ENCODE data around the gene ACAP1.
"Not testable (repeated sequence)": the region's sequence is repeated elsewhere in the genome, so short reads cannot be mapped to it uniquely, and the experiment has no call there.

ACAP1 gene

DNA sequence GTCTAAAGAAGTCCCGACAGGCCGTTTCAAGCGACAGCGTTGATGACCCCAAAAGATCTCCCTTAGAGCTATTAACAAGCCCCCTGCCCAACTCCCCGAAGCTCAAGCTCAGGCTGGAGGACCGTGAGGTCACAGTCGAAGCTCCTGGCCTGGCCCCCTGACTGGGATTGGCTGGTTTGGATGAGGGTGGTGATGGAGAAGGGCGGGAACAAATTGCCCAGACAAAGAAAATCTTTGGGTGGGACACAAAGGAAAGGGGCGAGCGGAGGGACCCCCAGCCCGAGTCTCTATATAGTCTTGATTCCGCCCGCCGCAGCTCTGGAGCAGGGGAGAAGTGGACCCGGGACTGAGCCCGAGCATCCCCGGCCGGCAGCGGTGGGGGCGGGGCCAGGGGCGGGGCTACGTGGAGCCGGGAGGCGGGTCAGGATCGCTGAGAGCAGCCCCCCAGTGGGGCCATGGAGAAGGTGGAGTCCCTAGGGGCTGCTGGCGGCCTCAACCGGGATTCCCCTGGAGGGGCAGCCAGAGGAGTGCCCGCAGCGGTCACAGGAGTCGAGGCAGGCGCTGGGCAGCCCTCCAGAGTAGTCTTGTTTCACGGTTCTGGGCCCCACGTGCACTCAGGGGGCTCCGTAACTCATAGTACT is 6.2 kb upstream of the ACAP1 start:
- peak; percentile 72 for DNase-seq (ENCODE audit: low read depth)

DNA sequence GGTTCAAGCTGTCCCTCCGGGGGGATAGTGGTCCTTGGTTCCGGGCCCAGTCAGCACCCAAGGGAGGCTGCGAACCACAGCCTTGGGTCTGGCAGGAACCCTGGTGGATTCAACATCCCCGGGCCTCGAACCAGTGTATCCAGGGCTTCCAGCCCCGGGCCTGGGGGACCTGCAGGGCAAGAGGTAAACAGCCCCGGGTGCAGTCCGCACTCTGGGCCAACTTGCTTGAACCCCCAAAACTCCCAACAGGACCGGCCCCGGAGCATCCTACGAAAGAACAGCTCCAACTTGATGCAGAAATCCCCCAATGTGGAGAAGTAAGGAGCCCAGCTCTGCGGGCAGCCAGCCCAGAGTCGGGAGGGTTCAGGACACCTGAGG is 5.7 kb upstream of the ACAP1 start:
- no peak for DNase-seq (ENCODE audit: low read depth)

DNA sequence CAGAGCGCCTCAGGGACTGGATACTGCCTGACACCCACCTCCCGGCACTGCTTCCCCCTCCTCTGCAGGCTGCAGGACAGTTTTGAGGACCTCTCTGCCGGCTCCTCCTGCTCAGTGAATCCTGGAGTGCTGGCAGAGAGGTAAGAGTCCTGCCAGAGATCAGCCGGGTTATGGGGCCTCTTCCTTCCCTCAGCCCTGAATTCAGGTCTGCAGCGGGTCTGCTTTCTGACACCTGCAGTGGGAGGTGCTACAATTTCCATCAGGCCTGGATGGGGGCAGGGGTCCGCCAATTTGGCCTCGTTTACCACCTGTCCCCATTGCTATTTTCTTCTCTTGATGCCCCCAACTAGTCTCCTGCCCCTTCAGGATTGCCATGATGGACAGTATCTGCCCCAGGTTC is 4.2 kb upstream of the ACAP1 start:
- no peak for DNase-seq (ENCODE audit: low read depth)

DNA sequence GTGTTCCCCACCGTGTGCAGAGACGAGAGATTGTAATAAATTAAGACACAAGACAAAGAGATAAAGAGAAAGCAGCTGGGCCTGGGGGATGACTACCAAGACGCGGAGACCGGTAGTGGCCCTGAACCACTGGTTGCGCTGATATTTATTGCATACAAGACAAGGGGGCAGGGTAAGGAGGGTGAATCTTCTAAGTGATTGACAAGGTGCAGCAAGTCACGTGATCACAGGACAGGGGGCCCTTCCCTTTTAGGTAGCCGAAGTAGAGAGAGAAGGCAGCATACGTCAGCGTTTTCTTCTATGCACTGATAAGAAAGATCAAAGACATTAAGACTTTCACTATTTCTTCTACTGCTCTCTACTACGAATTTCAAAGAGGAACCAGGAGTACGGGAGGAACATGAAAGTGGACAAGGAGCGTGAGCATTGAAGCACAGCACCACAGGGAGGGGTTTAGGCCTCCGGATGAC is 3.7 kb upstream of the ACAP1 start:
- not testable (repeated sequence) for DNase-seq (ENCODE audit: low read depth)

DNA sequence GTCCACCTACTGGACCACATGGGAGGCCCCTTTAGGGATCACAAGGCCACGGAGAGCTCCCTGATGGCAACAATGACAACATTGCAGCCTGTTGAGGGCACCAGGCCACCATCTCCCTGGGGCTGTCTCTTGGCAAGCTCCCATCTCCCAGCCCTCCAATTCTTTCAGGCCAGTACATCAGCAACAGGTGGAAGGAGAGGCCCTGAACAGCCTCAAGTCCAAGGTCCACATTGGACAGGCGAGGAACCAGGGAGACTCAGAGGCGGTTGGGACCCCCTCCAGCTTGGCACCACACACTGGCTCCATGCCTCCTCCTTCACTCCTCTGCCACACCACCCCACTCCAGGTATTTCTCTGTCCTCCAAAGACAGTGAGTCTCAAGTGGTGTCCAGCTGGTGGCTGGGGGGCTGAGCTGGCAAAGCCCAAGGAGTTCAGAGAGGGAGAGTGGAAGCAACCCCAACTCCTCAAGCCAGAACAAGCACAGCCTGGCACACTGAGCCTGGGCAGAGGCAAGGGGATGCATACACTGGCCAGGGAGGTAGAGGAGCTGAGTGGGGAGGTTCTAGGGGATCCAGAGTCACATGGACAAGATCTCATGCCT is 1.3 kb upstream of the ACAP1 start:
- no peak for DNase-seq (ENCODE audit: low read depth)

DNA sequence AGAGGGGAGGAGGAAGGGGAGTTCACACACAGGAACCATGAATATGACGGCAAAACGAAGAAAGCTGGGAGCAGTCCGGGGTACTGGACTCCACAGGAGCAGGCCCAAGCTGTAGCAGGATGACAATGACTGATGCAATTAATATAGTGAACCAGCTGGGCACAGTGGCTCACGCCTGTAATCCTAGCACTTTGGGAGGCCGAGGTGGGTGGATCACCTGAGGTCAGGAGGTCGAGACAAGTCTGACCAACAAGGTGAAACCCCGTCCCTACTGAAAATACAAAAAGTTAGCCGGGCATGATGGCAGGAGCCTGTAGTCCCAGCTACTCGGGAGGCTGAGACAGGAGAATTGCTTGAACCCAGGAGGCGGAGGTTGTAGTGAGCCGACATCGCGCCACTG is 564 bp upstream of the ACAP1 start:
- not testable (repeated sequence) for DNase-seq (ENCODE audit: low read depth)

DNA sequence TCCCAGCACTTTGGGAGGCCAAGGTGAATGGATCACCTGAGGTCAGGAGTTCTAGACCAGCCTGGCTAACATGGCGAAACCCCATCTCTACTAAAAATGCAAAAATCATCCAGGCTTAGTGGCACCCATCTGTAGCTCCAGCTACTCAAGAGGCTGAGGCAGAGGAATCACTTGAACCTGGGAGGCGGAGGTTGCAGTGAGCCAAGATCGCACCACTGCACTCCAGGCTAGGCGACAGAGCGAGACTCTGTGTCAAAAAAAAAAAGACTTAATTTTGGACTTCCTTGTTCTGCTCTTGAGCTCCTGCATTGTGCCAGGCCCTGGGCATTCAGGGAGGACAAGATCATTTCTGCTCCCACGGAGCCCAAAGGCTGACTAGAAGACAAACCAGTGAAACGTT is 1.3 kb downstream of the ACAP1 start:
- DNase-seq (ENCODE audit: low read depth), result not testable (repeated sequence)

DNA sequence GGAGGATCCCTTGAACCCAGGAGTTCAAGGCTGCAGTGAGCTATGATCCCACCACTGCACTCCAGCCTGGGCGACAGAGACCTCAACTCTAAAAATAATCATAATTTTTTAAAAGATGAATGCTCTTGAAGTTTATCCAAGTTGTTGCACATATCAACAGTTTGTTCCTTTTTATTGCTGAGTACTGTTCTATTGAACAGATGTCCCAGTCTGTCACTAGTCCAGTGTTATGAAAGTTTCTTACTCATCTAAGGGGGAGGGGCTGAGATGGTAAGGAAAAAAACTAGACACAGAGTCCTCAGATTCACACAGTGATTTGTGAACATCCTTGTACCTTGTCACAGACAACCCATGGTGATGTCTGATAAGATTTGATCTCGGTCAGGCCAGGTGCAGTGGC is 3.9 kb downstream of the ACAP1 start:
- no peak for DNase-seq (ENCODE audit: low read depth)

DNA sequence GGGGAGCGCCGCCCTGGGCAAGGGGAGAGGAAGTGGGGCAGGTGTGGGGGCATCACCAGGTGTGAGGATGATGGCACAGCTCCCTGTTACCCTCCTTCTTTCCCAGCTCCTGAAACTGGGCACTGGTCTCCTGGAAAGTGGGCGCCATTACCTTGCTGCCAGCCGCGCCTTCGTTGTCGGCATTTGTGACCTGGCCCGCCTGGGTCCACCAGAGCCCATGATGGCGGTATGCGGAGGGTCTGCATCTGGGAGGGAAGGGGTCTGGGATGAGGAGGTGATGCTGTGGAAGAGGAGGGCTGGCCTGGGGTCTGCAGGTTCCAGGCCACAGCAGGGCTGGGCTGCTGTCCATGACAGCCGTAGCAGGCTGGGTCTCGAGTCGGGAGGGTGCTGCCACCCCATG is 5.5 kb downstream of the ACAP1 start:
- no peak for DNase-seq (ENCODE audit: low read depth)

DNA sequence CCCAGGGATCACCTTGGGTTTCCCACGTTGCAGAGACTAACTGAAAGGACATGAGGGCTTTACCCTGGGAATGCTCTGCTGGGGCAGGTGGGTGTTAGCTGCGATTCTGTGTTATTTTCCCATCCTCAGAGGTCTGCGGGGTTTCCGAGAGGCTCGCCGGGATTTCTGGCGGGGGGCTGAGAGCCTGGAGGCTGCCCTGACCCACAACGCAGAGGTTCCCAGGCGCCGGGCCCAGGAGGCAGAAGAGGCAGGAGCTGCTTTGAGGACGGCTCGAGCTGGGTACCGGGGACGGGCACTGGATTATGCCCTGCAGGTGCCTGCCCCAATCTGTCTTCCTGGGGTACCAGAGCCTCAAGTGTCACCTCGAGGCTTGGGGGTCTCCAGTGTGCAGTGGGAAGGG is 6.9 kb downstream of the ACAP1 start:
- DNase-seq (ENCODE audit: low read depth), result no peak

DNA sequence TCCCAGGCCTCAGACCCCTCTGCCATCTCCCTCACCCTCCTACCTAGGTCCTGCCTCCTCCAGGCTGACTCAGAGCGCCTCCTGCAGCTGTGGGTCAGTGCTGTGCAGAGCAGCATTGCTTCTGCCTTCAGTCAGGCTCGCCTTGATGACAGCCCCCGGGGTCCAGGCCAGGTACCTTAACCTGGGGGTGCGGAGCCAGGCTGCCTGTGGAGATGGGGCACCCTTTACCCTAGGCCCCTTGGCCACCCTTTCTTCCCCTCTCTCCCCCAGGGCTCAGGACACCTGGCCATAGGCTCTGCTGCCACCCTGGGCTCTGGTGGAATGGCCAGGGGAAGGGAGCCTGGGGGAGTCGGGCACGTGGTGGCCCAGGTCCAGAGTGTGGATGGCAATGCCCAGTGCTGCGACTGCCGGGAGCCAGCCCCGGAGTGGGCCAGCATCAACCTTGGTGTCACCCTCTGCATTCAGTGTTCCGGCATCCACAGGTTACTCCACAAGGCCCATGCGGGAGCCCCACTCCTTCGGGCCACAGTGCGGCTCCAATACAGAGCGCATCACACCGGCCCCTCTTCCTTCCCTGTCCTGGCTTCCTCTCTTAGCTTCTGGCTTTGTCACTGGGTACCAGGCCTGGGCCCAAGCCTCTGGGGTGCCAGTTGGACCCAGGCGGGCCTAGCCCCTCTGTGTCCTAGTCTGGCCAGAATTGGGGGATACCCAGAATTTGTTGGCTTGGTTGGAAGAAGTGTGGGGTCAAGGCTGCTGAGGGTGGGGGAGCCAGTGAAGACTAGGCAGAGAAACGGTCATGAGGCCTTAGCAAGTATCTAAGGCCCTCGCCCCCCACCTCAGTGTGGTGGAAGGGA is 10.7 kb downstream of the ACAP1 start:
- no peak for DNase-seq (ENCODE audit: low read depth)

DNA sequence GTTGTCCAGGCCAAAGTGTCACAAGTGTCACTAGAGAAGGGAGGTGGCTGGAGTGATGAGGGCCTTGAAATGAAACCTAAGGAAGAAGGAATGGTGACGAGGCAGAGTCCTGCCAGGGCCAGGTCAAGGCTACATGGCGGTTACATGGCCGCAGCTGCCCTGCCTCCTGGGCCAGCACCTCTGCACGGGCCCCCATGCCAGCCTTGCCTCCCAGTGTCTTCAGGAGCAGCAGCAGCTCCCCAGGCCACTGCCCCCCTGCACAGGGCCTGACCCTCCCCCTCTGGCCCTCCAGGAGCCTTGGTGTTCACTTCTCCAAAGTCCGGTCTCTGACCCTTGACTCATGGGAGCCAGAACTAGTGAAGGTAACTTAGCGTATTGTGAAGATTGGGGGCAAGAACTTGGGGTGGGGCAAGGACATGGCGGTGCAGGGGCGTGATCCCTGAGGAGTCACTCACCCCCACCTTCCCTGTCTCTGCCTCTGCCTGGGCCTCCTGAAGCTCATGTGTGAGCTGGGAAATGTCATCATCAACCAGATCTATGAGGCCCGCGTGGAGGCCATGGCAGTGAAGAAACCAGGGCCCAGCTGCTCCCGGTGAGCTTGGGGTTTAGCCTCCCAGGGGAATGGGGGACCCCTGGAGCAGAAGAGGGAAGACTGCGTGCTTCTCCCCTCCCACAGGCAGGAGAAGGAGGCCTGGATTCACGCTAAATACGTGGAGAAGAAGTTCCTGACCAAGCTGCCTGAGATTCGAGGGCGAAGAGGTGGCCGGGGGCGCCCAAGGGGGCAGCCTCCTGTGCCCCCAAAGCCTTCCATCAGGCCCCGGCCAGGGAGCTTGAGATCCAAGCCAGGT is 11.5 kb downstream of the ACAP1 start:
- DNase-seq (ENCODE audit: low read depth), result no peak

DNA sequence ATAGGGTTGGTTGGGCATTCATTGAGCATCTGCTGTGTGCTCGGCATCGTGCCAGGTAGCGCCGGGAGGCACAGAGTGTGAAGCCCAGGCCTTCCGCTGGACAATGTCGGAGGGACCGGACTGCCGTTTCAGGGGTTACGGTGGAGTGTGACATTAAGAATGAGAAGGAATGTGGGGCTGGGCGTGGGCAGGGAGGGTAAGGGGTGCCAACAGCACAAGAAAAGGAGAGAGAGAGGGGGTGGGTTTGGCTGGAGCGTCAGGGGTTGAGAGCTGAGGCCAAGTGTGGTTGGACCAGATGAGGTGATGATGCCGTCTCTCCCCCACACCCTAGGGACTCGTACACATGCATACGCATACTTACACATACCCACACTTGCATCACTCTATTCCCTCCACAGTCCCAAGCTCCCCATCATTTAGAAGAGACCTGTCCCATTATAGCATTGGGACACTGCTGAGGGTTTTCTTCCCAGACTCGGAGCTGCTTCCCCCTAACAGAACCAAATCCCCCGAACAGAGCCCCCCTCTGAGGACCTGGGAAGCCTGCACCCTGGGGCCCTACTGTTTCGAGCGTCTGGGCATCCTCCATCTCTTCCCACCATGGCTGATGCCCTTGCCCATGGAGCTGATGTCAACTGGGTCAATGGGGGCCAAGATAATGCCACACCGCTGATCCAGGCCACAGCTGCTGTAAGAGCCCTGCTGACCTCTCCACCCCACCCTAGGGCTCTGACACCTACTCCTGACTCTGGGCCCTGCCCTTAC is 12.3 kb downstream of the ACAP1 start:
- peak; percentile 34 for DNase-seq (ENCODE audit: low read depth)

DNA sequence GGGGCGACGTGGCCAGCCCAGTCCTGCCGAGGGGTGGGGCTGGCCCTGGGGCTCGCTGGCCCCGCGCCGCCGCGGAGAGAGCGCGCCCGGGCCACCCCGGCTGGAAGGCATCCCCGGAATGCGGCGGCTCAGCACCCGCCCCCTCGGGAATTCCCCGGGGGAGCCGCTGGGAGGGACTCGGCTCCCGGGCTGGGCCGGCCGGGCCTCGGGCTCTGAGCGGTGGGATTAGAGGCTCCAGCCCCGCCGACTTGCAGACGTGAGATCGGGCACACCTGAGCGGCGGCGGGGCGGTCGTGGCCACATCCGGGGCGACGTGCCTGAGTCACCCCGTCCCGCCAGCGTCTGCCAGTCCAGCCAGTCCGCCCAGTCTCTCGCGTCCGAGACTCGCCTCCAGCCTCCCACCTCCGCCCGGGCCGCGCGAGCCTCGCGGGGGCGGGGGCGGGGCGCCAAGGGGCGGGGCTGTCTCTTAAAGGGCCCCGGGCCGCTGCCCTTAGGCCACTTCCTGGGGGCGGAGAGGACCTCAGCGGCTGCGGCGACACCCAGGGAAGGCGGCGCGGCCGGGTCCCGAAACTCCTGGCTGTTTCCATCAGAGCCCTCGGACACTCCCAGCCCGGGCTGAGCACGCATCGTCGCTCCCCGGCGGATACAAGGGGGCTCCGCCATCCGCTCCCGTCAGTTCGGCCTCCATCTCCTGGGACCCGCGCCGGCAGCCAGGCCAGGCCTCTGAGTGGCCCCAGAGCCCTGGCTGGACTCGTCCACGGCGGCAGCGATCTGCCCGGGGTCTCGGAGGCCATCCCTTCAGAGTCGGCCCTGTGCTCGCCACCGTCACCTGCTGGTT is 15.6 kb downstream of the ACAP1 start, which contains the start of gene KCTD11:
KCTD11 (plus strand) TSS at position 498 of the 838 bp plus-strand sequence.
- DNase-seq (ENCODE audit: low read depth), result peak; percentile 82

DNA sequence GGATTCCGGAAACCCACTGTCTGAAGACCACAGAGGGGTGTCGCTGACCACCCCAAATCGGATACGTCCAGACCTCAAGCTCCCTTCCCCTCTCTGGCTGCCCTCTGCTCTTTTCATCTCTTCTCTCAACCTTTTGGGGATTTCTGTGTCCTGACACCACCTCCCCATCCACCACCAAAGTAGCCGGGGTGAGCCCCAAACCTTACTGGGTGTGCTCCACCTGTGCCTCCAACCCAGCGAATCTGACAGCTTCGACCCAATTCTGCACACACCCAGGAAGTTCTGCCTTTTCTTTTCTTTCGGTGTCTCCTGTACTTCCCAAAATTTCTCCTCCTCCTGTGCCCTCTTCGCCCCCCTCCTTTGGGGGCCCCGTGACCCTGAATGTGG is 16.2 kb downstream of the ACAP1 start:
- DNase-seq (ENCODE audit: low read depth), result no peak

DNA sequence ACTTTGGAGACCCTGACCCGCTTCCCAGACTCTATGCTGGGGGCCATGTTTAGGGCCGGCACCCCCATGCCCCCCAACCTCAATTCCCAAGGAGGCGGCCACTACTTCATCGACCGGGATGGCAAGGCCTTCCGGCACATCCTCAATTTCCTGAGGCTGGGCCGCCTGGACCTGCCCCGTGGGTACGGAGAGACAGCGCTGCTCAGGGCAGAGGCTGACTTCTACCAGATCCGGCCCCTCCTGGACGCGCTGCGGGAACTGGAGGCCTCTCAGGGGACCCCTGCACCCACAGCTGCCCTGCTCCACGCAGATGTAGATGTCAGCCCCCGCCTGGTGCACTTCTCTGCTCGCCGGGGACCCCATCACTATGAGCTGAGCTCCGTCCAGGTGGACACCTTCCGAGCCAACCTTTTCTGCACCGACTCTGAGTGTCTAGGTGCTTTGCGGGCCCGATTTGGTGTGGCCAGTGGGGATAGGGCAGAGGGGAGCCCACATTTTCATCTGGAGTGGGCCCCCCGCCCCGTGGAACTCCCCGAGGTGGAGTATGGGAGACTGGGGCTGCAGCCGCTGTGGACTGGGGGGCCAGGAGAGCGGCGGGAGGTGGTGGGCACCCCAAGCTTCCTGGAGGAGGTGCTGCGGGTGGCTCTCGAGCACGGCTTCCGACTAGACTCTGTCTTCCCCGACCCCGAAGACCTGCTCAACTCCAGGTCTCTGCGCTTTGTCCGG is 16.7 kb downstream of the ACAP1 start:
- DNase-seq (ENCODE audit: low read depth), result no peak

DNA sequence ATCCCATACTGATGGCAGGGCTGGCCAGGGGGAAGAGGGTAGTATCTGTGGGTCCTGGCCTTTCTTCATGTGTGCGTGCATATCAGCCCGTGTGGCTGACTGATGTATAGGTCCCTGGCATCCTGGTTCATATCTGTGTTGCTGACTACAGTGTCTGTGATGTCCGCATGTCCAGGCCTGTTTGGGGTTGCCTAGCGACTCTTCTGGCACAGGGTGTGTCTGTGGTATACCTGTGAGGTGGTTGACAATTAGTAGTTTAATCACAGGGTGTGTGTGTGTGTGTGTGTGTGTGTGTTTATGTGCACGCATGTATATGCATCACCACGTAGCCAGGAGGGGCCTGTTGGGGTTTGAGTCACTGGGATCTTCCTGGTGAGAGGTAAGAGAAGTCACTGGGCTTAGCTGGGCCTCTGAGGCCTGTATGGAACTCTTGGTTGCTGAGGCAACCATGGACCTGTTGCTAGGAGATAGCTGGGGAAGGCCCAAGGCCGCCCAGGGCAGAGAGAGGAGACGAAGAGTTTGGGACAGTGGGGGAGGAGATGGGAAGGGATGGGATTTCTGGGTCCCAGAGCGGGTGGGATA is 18.0 kb downstream of the ACAP1 start:
- DNase-seq (ENCODE audit: low read depth), result no peak

DNA sequence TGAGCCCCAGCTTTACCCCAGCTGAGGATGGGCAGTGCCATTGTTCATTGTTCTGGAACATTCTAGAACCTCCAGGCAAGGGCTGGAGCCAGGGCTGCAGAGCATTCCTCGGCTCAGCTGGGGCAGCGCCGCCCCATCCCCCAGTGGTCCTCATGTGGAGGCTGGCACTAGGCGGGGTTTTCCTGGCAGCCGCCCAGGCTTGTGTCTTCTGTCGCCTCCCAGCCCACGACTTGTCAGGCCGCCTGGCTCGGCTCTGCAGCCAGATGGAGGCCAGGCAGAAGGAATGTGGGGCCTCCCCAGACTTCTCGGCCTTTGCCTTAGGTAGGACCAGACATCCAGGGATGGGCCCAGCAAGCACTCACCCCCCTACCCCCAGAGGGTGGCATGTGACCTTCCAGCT is 18.7 kb downstream of the ACAP1 start, which contains the start of gene TMEM95:
TMEM95 (plus strand) TSS at position 104 of the 400 bp plus-strand sequence; CDS start at position 153, 49 bp downstream.
- no peak for DNase-seq (ENCODE audit: low read depth)

DNA sequence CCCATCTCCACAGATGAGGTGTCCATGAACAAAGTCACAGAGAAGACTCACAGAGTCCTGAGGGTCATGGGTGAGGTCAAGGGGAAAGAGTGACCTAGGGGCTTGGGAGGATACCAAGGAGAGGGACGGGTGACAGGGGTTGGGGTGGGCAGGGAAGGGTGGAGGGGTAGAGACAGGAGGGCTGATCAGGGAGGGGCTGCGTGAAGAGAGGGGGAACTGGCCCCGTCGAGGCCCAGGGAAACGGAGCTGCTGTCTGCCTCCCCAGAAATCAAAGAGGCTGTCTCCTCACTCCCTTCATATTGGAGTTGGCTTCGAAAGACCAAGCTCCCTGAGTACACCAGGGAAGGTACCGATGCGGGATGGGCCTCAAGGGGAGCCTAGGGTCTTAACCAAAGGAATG is 19.2 kb downstream of the ACAP1 start:
- no peak for DNase-seq (ENCODE audit: low read depth)

Data from stromal cell of bone marrow (primary cell).